AG04449 (cell line): Measurements from ENCODE around the gene FTCDNL1.

Experiments
- CTCF ChIA-PET: fragments of 350-600 bp; formaldehyde crosslinking; extraction: SDS; loops from one replicate; lab custom pipeline; 2021; ENCODE audit warnings: antibody characterized with exemption; lab: Yijun Ruan, JAX
- POLR2A ChIA-PET: fragments of 400-600, 350-600 bp; formaldehyde crosslinking; extraction: SDS; loops from one replicate; lab custom pipeline; 2020; ENCODE audit warnings: antibody characterized with exemption, inconsistent platforms; lab: Yijun Ruan, JAX
- DNase-seq: peaks from one replicate; pipeline ENCODE4 v3.0.0-alpha.2; 2010; ENCODE audit warnings: low read depth, low spot score
- H3K4me3 ChIP-seq: 2 replicates; pipeline ENCODE4 v1.5.1; 2011; ENCODE audit warnings: low read depth, mild to moderate bottlenecking, control low read depth, low read length
- TF ChIP-seq, protein P1 (sequence below): IDR thresholded peaks from one replicate; pipeline ENCODE4 v1.5.1; 2011; ENCODE audit warnings: mild to moderate bottlenecking, moderate library complexity, low read length, control low read depth, inconsistent platforms; ENCODE audit not compliant: insufficient read depth; ENCODE audit errors: missing control alignments

The FTCDNL1 gene

DNA sequence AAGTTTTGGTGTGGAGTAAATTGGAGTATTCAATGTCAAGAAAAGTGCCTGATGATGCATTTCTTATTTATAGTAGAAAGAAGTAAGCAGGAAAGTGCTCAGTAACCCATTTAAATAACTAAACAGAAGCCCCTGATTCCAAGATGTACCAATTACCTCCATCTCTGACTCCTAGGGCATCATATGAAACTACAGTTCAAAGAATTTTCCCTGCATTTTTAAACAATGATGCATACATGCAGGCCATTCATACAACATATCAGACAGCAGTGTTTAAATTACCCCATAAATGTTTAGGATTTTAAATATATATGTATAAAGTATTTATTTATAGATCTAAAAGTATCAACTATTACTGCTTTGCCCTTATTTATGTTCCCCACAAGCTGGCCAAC is 36.2 kb downstream of the FTCDNL1 start:
- no peak for DNase-seq
- H3K4me3 ChIP-seq: no peak overlapping the region
- POLR2A ChIA-PET: no interaction called here
- CTCF ChIA-PET: no interaction called here
- TF ChIP-seq, protein P1, sequence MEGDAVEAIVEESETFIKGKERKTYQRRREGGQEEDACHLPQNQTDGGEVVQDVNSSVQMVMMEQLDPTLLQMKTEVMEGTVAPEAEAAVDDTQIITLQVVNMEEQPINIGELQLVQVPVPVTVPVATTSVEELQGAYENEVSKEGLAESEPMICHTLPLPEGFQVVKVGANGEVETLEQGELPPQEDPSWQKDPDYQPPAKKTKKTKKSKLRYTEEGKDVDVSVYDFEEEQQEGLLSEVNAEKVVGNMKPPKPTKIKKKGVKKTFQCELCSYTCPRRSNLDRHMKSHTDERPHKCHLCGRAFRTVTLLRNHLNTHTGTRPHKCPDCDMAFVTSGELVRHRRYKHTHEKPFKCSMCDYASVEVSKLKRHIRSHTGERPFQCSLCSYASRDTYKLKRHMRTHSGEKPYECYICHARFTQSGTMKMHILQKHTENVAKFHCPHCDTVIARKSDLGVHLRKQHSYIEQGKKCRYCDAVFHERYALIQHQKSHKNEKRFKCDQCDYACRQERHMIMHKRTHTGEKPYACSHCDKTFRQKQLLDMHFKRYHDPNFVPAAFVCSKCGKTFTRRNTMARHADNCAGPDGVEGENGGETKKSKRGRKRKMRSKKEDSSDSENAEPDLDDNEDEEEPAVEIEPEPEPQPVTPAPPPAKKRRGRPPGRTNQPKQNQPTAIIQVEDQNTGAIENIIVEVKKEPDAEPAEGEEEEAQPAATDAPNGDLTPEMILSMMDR: no peak

DNA sequence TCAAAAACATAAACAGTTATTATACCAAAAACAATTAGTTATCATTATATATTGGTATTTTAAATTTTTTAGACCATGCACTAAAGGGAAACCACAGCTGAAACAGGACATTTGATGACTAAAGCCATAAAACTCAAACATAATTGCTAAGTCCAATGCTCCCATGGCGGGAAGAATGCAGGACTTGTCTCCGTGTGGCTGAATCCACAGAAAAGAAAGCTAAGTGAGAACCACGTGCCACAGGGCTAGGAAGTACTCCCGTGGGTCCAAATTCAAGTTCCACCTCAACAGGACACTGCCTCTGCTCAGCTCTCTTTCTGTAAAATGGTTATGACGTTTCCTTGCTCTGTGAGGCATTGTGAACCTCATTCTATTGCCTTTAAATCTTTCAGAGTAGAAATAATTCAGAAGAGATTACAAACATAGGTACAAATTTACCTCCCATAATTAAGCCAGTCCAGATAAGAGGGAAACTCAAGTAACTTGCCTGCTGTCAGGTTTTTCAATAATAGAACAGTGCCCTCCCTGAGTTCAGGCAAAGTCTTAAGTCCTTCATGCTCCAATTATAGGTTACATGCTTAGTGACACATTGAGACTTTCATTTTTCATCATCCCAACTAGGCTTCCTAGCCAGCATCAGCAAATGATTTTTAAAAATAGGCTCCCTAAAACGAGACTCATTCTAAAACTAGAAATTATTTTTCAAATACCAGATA is 36.7 kb downstream of the FTCDNL1 start:
- DNase-seq: no peak
- POLR2A ChIA-PET: no interaction called here
- TF ChIP-seq, protein P1: no peak
- CTCF ChIA-PET: no interaction called here
- no peak overlapping the region for H3K4me3 ChIP-seq

DNA sequence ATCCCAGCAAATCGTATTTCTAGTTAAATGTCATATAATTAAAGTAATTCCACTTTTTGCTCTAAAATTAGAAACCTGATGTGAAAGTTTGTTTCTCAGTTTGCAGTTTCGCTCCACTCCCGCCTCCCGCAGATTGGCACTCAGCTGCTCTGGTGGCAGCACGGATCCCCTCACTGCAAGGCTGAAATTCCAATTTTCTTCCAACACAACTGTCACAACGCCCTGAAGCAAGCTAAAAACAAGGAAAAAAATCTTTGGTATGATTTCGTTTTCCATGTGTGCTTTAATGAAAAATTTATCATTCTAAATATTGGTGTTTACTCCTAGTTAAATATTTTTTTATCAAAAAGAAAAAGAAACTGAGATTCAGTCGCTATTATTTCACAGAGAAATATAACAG is 38.5 kb downstream of the FTCDNL1 start:
- DNase-seq: no peak
- CTCF ChIA-PET: no interaction called here
- no peak overlapping the region for H3K4me3 ChIP-seq
- TF ChIP-seq, protein P1: no peak
- POLR2A ChIA-PET: no interaction called here

DNA sequence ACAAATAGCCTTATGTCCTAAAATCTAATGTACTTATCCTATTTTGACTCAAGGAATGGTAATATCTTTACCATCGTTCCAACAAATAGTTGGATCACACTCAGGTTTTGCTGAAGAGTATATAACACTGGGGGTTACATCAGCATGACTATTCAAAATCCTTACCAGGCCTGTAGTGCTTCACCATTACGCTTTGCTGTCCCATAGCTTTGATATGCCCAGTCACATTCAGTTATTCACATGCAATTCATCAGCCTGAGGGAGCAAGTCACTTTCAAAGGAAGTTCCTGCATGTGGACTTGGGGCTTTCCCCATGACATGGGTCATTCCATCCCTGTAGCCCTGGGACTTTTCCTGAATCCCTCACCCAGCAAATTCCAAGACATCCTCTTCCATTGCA is 39.6 kb downstream of the FTCDNL1 start:
- ChIA-PET POLR2A (no interaction called here), CTCF (no interaction called here)
- no peak for DNase-seq
- no peak overlapping the region for H3K4me3 ChIP-seq
- TF ChIP-seq, protein P1: no peak

DNA sequence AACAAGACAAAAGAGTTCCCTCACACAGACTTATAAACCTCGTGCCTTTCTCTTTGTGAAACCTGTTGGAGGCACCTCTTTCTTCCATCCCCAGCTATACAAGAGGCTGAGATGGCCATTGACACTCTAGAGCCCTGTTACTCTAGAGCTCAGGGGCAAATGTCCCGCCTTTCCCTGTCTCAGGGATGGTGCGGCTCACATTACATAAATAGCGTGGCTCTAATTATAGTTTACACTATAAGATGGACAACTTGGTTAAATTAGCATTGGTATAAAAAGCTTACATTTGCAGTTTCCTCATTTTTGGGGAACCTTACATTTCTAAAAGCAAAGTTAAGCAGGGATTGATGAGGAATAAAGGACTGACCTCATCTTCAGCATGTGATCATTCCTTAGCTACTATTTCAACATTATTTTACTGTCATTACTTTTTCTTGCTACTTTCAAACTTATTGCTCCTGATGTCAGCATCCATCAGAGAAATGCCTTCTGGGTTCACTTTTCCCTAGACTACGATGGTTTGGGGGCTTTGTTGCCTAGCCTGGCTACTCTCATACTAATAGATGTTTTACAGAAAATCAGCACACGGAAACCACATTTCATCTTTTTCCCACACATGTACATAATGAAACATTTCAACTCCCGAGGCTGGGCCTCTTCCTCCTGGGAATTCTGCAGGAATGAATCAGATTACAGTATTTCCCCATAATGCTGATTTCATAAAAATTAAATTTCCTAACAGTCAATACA is 40.4 kb downstream of the FTCDNL1 start:
- no peak overlapping the region for H3K4me3 ChIP-seq
- ChIA-PET POLR2A (no interaction called here), CTCF (no interaction called here)
- TF ChIP-seq, protein P1: no peak
- DNase-seq: no peak

DNA sequence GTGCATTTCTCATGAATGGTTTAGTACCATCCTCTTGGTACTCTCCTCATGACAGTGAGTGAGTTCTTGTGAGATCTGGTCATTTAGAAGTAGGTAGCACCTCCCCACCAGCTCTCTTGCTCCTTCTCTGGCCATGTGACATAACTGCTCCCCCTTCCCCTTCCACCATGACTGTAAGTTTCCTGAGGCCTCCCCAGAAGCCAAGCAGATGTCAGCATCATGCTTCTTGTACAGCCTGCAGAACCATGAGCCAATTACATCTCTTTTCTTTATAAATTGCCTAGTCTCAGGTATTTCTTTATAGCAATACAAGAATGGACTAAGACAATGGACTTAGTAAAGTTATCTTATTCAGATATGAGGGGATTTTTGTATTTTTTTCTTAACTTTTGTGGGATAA is 43.0 kb downstream of the FTCDNL1 start:
- H3K4me3 ChIP-seq: no peak overlapping the region
- ChIA-PET CTCF (no interaction called here), POLR2A (no interaction called here)
- TF ChIP-seq, protein P1: no peak
- DNase-seq: no peak
